ENCODE data around the gene ANKRD63. TPM values are rescaled to one million over a fixed set of nuclear protein-coding genes. Genes with fewer than 3 reads are reported as not detected.

The ANKRD63 gene
- polyA plus RNA-seq, 3 donors = not detected

GRCh38 chr15:40300771-40301170, 17.9 kb upstream of the ANKRD63 start:
- WGBS, 3 donors = 97 to 98% (median 97%) methylated on average over 2 of the region's 2 CpGs
- H3K27ac ChIP-seq (ENCODE audit: low read depth, low read length) = no peak overlapping the region

- no peak overlapping the region for H3K27ac ChIP-seq (ENCODE audit: low read depth, low read length)
- 96 to 100% (median 99%) methylated on average over 2 of the region's 2 CpGs for WGBS, 3 donors
These were observed 17.5 kb upstream of the ANKRD63 start for GRCh38 chr15:40300367-40300766.

GRCh38 chr15:40298216-40298935, 15.5 kb upstream of the ANKRD63 start:
- H3K27ac ChIP-seq (ENCODE audit: low read depth, low read length) = no peak overlapping the region
- 90 to 97% (median 94%) methylated on average over 17 of the region's 17 CpGs for WGBS, 3 donors

- 93 to 96% (median 94%) methylated on average over 10 of the region's 10 CpGs for WGBS, 3 donors
- no peak overlapping the region for H3K27ac ChIP-seq (ENCODE audit: low read depth, low read length)
These were observed 14.5 kb upstream of the ANKRD63 start for GRCh38 chr15:40297356-40297755.

- 84 to 93% (median 91%) methylated on average over 5 of the region's 5 CpGs for WGBS, 3 donors
- H3K27ac ChIP-seq (ENCODE audit: low read depth, low read length) = no peak overlapping the region
These were observed 13.8 kb upstream of the ANKRD63 start for GRCh38 chr15:40296561-40297230.

- H3K27ac ChIP-seq (ENCODE audit: low read depth, low read length) = no peak overlapping the region
- WGBS, 3 donors = 55 to 71% (median 68%) methylated on average over 12 of the region's 12 CpGs
These were observed 13.2 kb upstream of the ANKRD63 start for GRCh38 chr15:40295877-40296560.

GRCh38 chr15:40295297-40295696, 12.4 kb upstream of the ANKRD63 start:
- WGBS, 3 donors = 79 to 97% (median 91%) methylated on average over 1 of the region's 1 CpG
- H3K27ac ChIP-seq (ENCODE audit: low read depth, low read length) = no peak overlapping the region

GRCh38 chr15:40293905-40294895, 11.3 kb upstream of the ANKRD63 start:
- no peak overlapping the region for H3K27ac ChIP-seq (ENCODE audit: low read depth, low read length)
- WGBS, 3 donors = 89 to 90% (median 90%) methylated on average over 20 of the region's 20 CpGs

- H3K27ac ChIP-seq (ENCODE audit: low read depth, low read length) = no peak overlapping the region
These were observed 10.1 kb upstream of the ANKRD63 start for GRCh38 chr15:40293006-40293405.

GRCh38 chr15:40292246-40292645, 9.4 kb upstream of the ANKRD63 start:
- no peak overlapping the region for H3K27ac ChIP-seq (ENCODE audit: low read depth, low read length)
- 85 to 94% (median 91%) methylated on average over 3 of the region's 3 CpGs for WGBS, 3 donors

GRCh38 chr15:40290918-40291574, 8.2 kb upstream of the ANKRD63 start:
- no peak overlapping the region for H3K27ac ChIP-seq (ENCODE audit: low read depth, low read length)
- WGBS, 3 donors = 10 to 53% (median 38%) methylated on average over 51 to 68 of the region's 68 CpGs

GRCh38 chr15:40290545-40290917, 7.7 kb upstream of the ANKRD63 start:
- 48 to 56% (median 53%) methylated on average over 12 of the region's 12 CpGs for WGBS, 3 donors
- no peak overlapping the region for H3K27ac ChIP-seq (ENCODE audit: low read depth, low read length)

- no peak overlapping the region for H3K27ac ChIP-seq (ENCODE audit: low read depth, low read length)
- 42 to 78% (median 65%) methylated on average over 6 of the region's 6 CpGs for WGBS, 3 donors
These were observed 6.4 kb upstream of the ANKRD63 start for GRCh38 chr15:40289140-40289775.

- WGBS, 3 donors = 75 to 90% (median 77%) methylated on average over 4 of the region's 4 CpGs
- H3K27ac ChIP-seq (ENCODE audit: low read depth, low read length) = no peak overlapping the region
These were observed 5.1 kb upstream of the ANKRD63 start for GRCh38 chr15:40287968-40288367.

- 84 to 96% (median 88%) methylated on average over 3 of the region's 3 CpGs for WGBS, 3 donors
- H3K27ac ChIP-seq (ENCODE audit: low read depth, low read length) = no peak overlapping the region
These were observed 4.6 kb upstream of the ANKRD63 start for GRCh38 chr15:40287505-40287904.

GRCh38 chr15:40286794-40287193, 3.9 kb upstream of the ANKRD63 start:
- 77 to 84% (median 82%) methylated on average over 7 of the region's 7 CpGs for WGBS, 3 donors
- no peak overlapping the region for H3K27ac ChIP-seq (ENCODE audit: low read depth, low read length)

GRCh38 chr15:40286061-40286532, 3.2 kb upstream of the ANKRD63 start:
- H3K27ac ChIP-seq (ENCODE audit: low read depth, low read length) = no peak overlapping the region
- WGBS, 3 donors = 84 to 90% (median 88%) methylated on average over 7 of the region's 7 CpGs

Measured in adipose tissue (tissue), 3 donors.